MV-4-11 (cell line): ENCODE results near the gene BIRC5.
"Not testable (repeated sequence)": the region's sequence is repeated elsewhere in the genome, so short reads cannot be mapped to it uniquely, and the experiment has no call there.

Experiments used
- DNase-seq: peaks from one replicate; lab custom pipeline; 2025; lab: John Stamatoyannopoulos, UW

The BIRC5 gene

DNA sequence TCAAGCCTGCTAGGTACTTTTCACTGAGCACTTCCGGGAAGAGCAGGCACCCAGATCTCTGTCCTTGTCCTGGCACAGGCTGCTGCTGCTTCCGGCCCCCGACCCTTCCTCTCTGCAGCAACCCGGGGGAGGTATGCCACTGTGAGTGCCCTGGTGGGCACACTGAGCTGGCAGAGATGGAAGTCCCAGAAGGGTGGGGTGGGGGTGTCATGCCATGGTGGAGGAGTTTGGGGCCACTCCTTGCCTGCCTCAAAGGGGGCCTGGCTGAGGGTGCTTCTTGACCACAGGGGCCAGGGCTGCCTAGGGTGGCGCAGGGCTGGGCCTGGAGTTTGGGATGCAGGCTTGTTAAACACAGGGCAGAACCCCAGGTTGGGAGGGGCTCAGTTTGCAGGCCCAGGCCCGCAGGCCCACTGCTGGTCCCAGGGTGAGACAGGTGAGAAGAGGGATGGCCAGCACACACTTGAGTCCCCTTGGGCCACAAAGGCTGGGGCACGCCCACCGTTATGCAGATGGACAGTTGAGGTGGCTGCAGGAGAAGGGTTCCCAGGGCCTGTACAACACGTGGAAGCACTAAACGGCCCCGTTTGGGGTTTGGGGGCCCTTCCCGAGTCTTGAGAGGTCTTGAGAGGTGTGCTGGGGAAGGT lies 26.1 kb downstream of the BIRC5 start:
- no peak for DNase-seq

DNA sequence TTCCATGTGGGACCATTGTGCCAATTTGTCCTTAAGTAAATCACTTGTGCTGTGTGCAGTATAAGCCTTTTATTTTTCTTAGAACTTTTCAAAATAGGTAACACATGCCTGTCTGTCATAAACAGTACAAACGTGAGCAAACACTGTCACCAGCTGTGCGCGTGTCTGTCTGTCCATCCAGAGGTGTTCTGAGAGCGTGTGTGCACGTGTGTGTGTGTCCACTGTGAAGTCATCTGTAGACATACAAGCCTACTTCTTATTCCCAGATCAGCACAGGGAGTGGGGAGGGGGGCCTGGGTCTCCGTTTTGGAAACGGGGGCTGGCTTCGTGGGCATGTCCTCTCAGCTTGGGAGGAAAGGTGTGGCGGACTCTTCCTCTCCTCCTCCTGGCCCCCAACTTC lies 26.8 kb downstream of the BIRC5 start:
- no peak for DNase-seq

DNA sequence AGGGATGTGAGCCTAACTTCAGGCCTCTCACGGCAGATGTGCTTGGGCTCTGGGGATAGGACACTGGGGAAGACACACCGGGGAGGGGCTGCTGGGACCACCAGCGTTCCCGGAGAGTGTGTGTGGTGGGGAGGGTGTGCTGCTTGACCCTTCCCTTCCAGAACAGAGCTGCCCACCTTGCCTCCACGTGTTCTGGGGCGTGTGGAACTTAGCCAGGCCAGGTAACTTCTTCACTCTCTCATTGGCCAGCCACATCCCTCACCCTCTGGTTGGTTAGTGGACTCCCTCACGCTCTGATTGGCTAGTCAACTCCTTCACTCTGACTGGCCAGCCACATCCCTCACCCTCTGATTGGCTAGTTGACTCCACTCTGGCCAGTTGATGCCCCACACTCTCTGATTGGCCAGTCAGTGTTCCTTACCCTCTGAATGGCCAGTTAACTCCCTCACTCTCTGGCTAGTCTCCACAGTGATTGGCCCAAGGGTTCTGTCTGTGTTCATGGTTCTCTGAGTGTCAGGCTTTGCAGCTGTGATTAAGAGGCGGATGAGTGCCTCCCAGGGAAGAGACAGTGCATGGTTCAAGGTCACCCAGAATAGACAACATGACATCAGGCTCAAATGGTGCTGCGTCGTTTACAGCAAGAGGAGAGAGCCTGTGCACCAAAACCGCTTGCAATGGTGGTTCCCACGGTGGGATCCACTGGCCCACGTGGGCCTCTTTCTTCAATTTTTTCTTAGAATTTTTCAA lies 27.4 kb downstream of the BIRC5 start:
- peak; percentile 27 for DNase-seq

DNA sequence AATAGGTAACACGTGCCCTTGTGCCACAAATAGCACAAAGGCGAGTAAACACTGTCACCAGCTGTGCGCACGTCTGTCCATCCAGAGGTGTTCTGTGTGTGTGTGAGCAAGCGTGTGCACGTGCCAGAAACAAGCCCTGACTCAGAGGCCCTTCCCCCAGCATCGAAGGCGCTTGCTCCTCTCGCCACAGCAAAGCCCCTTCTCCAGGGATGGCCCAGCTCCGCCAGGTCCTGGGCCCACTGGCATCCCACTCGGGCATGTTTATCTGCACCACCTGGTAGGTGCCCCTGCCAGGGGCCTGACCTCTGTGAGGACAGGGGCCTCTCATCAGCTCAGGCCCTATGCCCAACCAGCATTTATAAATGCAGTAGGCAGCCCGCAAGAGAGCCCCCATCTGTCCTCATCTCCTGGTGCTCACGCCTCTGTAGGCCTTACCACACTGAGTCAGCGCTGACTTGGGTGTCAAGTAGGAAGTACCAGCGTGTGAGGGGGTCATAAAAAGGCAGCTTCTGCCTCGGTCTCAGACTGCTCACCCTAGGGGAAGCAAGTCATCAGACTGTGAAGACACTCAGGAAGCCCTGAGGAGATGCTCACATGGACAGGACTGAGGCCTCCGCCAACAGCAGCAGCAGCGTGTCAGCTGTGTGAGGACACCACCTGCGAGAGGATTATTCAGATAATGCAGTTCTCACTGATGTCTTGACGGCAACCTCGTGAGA lies 28.1 kb downstream of the BIRC5 start:
- peak; percentile 88 for DNase-seq

DNA sequence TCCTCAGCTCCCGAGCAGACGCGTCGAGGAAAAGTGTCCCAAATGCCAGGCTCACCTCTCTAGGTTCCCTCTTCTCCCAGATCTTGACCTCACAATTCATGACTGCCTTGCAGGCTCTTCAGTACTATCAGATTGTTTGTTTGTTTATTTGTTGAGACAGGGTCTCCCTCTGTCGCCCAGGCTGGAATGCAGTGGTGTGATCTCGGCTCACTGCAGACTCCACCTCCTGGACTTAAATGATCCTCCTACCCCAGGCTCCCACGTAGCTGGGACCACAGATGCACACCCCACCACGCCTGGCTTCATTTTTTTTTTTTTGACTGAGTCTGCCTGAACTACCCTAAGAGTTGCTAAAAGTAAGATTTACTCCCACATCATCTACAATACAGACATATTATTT lies 33.3 kb downstream of the BIRC5 start:
- DNase-seq = no peak

DNA sequence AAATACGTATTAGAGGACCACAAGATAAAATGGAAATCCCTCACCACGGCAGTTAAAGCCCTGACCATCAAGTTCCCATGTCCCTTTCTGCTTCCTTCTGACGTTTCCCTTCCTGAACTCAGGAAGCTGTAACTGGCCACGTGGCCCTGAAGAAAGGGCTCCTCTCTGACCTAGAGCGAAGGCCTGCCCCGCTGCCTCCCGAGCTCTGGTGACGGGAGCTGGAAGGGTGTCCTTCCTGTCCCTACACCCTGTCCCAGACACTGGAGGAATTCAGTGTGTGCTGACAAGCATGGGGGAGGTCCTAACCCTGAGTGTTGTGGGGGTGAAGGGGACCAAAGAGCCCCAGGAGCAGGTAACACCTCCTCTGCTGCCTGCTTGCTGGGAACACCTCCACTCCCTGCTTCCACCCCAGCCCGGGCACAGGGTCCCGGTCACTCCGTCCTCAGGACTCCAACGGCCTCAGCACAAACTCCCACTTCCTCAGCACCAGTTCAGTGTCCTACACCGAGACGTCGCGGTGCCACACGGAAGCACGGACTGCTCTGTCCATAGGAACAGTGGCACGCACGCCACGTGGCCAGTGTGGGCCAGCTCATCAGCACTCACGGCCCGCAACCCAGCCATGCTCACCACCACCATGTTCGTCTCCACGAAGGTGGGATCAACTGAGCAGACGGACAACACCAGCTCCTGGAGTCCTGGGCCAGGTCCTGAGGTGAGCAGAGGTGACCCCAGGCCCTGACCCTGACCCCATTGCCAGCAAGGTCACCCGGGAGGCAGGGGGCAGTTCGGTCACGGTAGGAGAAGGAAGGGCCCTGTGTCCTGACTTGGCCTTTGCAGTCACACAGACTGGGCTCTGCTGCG lies 34.2 kb downstream of the BIRC5 start:
- no peak for DNase-seq

DNA sequence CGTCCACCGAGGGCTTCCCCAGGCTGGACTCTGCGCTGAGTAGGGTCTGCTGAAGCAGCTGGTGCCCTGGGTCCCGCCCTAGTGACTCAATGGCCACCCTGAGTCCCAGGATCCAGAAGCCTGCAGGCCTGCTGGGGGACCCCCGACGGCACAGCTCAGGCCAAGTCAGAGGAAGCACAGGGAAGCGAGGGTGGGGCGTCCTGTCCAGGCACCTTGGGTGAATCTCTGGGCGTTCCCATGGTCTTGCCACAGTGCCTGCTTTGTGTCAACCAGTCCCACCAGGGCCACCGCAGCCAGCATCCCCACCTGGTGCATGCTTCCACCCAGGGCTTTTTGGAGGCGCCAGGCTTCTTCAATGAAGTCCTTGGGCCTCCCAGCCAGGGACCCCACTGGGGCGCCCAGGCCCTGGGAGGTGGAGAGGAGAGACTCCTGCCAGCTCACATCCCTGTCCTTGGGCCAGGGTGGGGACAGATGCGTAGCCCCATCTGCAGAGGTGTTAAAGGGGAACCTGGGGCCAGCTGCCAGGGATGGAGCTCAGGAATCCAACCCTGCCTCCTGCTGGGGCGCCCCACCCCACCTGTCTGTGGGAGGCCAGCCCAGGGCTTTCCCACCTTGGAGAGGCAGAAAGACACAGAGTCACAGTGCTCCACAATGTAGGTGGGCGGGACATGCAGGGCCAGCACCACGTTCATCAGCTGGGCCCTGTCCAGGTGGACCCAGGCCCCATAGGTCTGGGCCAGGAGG lies 35.2 kb downstream of the BIRC5 start:
- no peak for DNase-seq

DNA sequence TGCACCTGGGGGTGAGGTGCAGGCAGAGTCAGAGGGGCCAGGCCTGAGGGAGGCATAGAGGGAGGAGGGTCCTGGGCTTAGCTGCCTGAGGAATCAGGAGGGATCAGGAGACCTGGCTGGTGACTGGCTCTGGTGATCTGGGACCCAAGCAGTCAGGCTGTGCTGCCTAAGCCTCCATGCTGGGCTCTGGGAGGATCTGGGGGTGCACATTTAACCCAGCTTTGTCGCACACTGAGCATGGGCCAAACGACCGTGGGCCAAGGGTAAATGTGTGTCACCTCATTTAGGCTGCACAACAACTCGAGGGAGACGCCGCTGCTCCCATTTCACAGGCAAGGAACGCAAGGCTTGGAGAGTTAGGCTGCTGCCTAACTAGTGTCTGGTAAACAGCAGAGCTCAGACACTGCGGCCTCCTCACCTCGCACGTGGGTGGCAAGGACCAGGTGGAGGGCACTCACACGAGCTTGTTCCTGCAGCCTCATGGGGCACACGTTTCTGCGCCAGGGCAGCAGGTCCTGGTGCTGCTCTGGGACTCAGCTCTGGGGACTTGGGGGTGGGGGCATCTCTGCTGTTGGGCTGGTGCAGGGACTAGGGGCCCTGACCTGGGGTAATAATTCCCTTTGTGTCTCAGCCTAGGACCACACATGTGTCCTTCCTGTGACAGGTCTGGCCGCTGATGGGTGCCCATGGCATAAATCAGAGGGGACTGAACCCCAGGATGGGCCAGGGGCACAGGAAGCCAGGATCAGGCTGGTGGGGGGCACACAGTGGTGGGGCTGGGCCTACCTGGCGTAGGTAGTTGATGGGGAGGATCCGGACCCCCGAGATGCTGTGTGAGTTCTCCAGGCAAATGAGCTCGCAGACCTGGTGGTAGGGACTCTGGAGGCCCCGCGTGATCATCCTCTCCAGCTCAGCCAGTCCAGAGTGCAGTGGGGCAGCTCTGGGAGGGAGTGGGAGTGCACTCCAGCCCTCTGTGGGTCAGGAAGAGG lies 36.1 kb downstream of the BIRC5 start:
- no peak for DNase-seq

DNA sequence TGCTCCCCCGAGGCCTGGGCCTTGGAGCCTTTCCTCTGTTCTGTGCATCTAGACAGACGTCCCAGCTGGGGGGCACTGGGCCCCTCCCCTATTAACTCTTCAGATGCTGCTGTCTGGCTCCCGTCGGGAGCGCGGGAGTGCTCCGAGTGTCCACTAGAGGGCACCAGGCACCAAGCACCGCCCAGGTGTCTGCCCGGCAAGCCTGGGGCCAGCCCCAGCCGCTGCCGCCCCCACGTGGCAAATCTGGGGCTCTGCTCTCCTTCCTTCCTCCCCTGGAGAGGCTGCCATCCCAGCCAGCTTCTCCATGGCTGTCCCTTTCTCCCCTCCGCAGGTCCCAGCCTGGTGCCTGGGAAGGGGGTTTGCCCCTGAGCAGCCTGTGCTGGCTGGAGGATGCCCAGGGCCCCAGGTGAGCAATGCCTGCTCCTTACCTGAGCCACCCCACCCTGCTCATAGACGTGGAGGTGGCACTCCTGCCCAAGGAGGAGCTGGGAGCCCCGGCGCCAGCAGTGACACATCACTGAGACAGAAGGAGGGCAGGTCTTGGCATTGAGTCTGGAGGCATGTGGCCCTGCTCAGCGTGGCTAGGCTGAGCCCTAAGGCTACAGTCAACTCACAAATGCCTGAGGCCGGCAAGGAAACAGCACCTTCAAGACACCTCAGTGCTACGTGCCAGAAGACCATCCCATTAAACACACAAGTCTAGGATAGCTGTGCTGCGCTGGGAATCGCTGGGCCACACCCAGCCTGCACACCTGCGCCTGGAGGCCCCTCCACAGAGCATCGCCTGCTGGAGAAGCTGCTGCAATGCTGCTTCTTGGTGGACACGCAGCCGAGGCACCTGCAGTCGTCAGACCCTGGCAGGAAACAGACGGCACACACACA lies 37.1 kb downstream of the BIRC5 start:
- DNase-seq = peak; percentile 80

DNA sequence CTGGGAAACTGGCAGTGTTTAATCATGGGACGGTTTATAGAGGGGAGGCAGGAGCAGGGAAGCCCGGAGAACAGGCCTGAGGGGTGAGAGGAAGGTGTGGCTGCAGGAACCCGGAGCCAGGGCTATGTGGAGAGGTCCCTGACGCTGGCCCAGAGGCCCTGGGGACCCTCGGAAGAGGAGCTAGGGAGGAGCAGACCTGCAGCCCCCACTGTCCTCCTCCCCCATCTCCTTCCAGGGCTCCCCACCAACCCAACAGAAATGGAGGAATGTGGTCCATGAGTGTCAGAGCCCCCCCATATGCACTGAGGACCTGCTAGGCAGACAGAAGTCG lies 37.7 kb downstream of the BIRC5 start:
- no peak for DNase-seq

DNA sequence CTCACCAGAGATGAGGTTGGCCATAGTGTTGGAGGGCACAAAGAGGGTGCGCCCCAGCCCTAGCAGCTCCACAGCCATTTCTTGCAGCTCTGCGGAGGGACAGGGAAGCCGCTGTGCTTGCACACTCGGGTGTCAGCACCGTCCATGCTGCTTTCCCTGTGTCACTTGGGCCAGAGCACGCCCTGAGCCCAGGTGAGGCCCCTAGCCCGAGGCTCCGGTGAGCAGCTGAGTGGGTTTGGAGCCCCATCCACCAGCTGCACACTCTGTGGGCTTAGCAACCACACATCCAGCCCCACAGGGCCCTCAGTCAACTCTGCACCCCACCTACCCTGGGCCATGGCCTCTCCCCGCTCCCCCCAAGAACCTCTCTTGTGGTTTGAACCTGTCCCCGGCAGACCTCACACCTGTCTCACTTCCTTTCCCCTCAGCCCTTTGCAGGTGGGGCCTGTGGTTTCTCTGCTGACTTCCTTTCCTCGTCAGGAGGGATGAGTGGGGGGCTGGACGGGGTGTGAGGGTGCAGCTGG lies 38.1 kb downstream of the BIRC5 start:
- DNase-seq = no peak

DNA sequence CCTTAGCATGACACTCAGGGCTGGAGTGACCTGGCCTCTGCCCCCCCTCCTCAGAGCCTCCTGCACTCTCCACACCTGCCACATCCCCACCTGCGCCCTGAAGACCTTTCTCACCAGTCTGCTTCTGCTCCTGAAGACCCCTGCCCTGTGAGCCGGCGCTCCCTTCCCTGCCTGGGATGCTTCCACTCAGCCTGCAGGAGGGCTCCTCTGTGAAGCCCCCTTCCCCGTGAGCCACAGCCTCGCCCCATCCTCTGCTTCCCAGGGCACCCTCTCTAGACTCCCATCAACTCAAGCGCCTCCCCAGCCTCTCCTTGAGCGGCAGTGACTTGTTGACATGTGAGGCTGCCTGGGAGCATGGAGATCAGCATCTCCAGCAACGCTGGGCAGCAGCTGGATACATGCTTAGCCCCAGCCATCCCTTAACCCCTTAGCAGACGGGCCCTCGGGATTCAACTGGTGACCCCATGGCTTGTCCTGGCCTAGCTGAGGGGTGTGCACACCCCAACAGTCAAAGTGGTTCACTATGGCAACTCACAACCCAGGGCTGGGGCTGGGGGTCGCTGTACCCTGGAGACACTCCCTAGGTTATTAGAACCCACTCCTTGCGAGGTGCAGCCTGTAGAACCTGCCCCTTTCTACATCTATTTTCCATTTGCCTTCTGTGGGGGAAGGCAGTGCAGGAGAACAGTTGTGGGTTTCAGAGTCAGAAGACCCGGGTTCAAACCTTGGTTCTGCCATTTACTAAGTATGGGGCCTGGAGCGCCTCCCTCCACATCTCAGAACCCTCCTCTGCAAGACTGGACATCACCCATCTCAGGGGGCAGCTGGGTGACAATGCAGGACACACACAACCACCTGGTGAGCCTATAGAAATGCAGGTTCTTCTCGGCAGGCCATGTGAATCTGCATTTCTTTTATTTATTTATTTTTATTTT lies 38.9 kb downstream of the BIRC5 start:
- DNase-seq = no peak

DNA sequence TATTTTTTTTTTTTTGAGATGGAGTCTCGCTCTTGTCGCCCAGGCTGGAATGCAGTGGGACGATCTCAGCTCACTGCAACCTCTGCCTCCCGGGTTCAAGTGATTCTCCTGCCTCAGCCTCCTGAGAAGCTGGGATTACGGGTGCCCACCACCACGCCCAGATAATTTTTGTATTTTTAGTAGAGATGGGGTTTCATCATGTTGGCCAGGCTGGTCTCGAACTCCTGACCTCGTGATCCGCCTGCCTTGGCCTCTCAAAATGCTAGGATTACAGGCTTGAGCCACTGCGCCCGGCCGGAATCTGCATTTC lies 39.5 kb downstream of the BIRC5 start:
- not testable (repeated sequence) for DNase-seq

DNA sequence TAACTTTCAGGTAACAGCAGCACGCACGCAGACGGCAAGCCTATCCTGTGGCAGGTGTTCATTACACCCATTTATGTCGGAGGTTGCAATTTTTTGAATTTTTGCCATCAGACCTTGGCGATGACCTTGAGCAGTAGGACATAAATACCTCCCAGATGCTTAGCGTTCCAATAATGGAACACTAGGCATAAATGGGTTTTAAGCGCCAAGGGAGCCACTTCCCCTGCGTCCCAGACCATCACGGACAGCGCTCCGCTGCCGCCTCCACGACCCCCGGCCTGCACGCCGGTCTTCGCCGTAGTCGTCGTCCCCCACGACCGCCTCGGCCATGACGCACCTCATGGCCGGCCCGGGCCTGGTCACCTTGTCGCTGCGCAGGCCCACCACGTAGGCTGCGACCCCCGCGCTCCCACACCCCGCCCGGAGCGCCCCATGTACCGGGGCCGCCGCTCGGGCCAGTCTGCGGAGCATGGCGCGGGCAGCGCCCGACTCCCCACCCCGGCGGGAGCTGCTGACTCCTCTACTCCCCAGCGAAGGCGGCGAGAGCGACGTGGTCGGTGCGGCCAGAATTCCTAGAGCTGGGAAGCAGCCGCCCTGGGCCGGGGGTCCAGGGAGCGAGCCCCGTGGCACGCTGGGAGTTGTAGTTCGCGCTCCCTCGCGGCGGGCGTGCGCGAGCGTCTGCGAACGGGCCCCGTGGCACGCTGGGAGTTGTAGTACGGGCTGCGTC lies 40.1 kb downstream of the BIRC5 start:
- peak; percentile 66 for DNase-seq

DNA sequence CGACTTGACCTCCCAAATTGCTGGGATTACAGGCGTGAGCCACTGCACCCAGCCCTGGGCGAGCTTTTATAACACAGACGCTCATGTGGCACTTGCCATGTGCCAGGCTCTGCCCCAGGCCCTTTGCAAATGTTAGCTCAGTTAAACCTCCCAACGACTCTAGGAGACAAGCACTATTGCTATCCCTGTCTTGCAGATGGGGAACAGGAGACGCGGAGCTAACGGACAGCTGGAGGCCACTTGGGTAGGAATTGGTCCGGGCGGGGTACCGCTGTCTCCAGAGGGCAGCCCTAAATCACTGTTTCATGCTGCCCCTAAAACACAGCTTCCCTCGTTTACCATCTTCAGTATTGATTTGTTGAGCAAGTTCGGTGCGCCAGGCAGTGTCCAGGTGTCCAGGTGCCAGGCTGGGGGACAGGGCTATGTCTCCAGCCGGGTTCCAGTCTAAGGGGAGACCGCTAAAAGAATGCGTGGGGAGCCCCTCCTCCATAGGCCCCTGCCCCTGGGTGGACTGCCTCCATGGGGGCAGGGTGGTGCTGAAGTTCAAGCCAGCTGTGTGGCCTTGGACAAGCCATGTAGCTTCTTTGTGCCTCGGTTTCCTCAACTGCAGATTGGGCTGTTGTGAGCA lies 41.1 kb downstream of the BIRC5 start:
- DNase-seq = no peak

DNA sequence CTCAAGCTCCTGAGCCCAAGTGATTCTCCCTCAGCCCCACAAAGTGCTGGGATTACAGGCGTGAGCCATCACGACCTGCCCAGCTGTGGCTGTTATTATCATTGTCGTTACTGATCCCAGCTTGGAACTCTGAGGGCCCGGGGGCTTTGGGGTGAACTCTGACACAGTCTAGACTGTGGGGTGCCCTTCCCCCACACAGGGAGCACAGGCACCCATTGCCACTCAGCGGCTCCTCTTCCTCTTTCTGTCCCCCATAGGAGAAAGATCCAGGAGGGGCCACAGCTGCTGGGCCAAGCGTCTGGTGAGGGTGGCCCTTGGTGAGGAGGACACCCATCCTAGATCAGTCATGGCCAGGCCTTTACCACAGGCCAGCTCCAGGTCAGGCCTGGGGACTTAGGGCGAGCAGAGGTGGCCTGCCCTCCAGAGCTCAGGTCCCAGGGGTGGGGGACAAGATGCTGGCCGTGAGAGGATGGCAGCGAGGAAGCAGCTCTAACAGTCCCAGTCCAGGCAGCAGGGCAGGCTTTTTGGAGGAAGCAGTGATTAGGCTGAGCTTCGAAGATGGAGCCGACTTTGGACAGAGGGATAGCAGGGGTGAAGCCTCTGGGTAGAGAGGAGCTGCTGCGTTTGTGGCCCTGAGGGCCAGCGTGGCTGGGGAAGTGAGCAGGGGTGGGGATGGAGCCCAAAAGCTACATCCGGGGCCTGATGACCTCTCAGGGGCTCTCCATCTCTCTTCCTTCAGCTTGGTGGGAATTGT lies 42.1 kb downstream of the BIRC5 start:
- DNase-seq = peak; percentile 57
